Skin epidermis (tissue), 12 donors: ENCODE results near the gene CEP112.

Source experiments
- H3K27ac ChIP-seq, 21 experiments: fragments of 200-600 bp; sonication (generic) in 11 of 21; one replicate each; pipeline ENCODE4 v1.5.0; 2020; ENCODE audit warnings: mild to moderate bottlenecking in 3 of 21, inconsistent platforms in 2 of 21, moderate library complexity in 2 of 21
- H3K4me3 ChIP-seq, 7 experiments: fragments of 200-600 bp; sonication (generic) in 2 of 7; one replicate each; pipeline ENCODE4 v1.5.0; 2020; ENCODE audit warnings: inconsistent platforms in 2 of 7, mild to moderate bottlenecking in 2 of 7, moderate library complexity in 1 of 7

The CEP112 gene

GRCh38 chr17:65910836-65911235 lies 281.1 kb downstream of the CEP112 start:
- H3K27ac ChIP-seq, result no peak overlapping the region
- H3K4me3 ChIP-seq, result no peak overlapping the region

DNA sequence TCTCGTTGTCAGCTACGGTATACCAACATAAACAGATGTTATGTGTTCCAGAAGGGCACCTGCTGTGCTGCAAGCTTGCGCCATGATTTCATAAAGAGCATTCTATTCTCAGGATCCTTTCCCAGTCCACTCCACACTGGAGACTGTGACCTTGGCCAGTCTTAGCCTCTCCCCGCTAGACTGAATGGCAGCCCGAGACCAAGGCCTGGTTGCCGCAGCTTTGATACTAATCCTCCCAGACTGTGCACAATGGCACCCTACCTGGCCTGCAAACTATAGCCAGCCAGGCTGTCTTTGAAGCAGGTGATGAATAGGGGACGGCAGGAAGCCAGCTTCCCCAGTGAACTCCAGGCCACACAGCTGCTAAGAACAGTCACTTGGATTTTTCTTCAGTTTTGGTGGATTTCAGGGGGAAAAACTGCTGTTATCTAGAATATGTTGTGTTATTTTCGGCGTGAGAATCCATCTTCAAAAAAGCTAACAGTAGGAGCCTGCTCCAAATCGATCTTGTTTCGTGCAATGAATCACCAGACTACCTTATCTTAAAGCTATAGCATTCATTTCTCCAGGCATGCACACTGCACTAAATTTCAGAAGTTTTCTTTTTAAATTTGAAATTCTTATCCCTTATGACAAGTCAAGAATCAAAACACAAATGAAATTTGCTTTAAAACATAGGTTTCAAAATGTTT lies 289.0 kb downstream of the CEP112 start:
- H3K27ac ChIP-seq, result no peak overlapping the region
- no peak overlapping the region for H3K4me3 ChIP-seq

- Histone ChIP-seq H3K4me3 (no peak overlapping the region), H3K27ac (no peak overlapping the region)
Measured at GRCh38 chr17:65902155-65902554, 289.8 kb downstream of the CEP112 start.

GRCh38 chr17:65901394-65901793 lies 290.5 kb downstream of the CEP112 start:
- Histone ChIP-seq H3K27ac (no peak overlapping the region), H3K4me3 (no peak overlapping the region)

GRCh38 chr17:65900216-65900615 lies 291.7 kb downstream of the CEP112 start:
- H3K4me3 ChIP-seq, result no peak overlapping the region
- no peak overlapping the region for H3K27ac ChIP-seq

DNA sequence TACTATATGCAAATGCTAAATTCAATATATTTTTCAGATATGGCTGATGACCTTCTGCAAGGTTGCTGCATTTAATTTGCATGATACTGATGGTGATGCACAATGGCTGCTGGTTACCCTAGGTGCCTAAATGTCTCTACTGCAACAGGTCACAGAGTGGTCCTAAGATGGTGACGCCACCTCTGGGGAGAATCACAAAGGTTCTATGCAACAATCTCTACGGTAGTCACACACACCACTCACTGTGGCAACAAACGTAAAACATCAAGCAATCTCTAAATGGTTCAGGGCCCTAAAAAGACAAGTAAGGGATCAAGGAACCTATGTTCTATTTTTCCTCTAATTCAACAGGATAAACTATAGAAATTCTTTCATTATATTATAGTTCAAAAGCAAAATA lies 293.3 kb downstream of the CEP112 start:
- Histone ChIP-seq H3K27ac (no peak overlapping the region), H3K4me3 (no peak overlapping the region)

DNA sequence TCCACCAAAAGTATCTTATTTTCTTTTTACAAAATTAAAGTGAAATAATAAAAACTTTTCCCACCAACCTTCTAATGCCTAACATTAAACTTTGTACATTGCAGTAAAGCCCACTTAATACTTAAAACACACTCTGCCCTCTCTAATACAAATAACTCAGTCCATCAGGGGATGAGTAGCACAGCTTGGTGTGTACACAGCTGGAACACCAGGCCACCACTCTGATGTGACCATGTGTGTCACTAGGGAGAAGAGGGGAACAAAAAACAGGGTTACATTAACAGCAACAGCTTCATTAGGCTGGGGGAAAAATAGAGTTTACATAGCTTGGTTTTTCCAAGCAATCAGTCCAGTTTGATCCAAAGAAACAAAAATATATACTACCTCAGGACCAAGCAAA lies 295.0 kb downstream of the CEP112 start:
- no peak overlapping the region for H3K4me3 ChIP-seq
- no peak overlapping the region for H3K27ac ChIP-seq

DNA sequence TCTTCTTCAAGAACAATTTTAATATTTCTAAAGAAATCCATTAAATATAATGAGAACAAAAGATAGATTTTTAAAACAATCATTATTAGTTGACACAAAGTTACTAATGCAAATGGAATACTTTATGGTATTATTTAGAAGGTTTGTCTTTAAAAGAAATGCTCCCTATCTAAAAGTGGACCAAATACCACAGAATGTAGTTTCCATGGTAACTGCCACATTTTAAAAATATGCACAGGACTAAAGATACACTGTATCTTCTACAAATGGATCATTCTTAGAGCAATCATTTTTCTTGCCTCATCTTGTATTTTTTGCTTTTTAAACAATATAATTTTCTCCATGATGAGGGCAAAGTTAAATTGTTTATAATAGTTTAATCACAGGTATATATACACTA lies 296.0 kb downstream of the CEP112 start:
- H3K4me3 ChIP-seq, result no peak overlapping the region
- H3K27ac ChIP-seq, result no peak overlapping the region

GRCh38 chr17:65893692-65894279 lies 298.1 kb downstream of the CEP112 start:
- no peak overlapping the region for H3K4me3 ChIP-seq
- H3K27ac ChIP-seq, result no peak overlapping the region

- no peak overlapping the region for H3K4me3 ChIP-seq
- H3K27ac ChIP-seq, result no peak overlapping the region
Measured at GRCh38 chr17:65892912-65893377, 299.0 kb downstream of the CEP112 start.

DNA sequence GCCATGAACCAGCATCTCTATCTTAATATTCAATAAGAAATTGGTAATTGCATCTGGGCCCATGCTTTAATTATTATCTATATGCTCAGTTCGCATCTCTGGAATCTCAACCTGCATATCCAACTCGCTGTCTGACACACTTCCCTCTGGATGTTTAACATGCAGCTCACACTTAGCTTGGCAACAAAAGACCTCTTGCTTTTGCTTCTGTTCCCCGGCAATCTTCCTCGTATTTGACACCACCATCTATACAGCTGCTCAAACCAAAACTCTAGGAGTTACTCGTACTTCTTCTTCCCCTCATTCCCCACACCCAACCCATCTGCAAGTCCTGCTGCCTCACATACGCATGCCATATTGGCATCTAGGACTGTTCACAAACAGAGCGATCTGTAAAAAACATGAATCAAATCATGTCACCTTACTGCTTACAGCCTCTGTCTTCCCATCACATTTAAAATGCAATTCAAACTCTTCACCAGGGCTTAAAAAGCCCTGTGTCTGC lies 300.6 kb downstream of the CEP112 start:
- Histone ChIP-seq H3K27ac (no peak overlapping the region), H3K4me3 (no peak overlapping the region)

DNA sequence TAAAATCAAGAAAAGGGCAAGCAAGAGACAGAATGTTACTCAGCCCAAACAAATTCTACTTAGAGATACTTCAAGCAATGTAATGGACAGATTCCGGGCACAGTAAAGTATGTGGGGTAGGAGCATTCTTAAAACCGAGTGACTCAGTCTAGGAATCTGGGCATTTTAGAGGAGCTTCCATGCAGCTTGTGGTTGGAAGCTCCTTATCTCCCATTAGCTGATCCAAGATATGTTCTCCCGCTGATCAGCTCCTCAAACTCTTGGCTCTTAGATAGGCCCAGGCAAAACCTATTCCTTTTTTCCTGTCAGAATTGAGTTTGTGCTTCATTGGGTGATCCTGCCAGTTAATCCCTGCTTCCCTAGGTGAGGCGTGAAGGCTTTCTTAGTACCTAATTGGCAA lies 303.3 kb downstream of the CEP112 start:
- Histone ChIP-seq H3K27ac (no peak overlapping the region), H3K4me3 (no peak overlapping the region)

- Histone ChIP-seq H3K27ac (peak overlapping the region in 8 of 21 experiments; percentile 2 to 71 (median 46)), H3K4me3 (no peak overlapping the region)
Measured at GRCh38 chr17:65886315-65887245, 305.4 kb downstream of the CEP112 start.

DNA sequence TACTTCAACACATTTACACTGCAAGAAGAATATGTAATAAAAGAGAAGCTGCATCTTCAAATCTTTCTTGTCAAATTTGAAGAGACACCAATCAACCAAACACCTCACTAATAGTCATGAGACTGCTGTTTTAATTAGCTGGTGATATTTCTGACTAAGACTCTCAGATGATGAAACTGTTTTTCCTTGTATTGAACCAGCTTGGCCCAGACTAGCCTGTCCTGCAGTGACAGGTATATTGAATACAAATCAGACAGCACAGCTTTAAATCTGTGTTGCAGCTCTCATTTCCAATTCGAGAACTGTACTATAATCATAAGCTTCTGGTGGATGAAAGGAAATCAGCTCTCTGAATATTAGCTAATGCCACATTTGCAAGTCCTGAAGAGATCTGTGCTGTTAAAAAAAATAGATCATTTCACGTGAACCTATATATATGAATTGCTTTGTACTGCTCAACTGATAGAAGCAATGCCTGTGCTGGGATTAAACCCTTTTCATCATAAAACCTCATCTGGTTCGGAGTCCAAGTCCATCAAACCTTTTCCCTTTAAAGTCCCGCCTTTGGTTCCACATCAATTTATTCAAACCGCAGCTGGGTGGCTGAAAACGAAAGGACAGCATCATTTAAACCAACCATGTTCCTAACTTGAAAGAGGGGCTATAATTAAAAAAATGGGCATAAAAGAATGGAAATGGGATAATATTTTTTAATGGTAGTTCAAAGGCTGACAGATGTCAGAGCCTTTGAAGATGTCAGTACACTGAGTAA lies 306.2 kb downstream of the CEP112 start:
- peak overlapping the region in 1 of 7 experiments; percentile 3 for H3K4me3 ChIP-seq
- H3K27ac ChIP-seq, result peak overlapping the region in 10 of 21 experiments; percentile 11 to 71 (median 49)

- Histone ChIP-seq H3K27ac (no peak overlapping the region), H3K4me3 (no peak overlapping the region)
Measured at GRCh38 chr17:65876985-65877384, 314.9 kb downstream of the CEP112 start.

GRCh38 chr17:65868881-65869280 lies 323.1 kb downstream of the CEP112 start:
- no peak overlapping the region for H3K4me3 ChIP-seq
- no peak overlapping the region for H3K27ac ChIP-seq

DNA sequence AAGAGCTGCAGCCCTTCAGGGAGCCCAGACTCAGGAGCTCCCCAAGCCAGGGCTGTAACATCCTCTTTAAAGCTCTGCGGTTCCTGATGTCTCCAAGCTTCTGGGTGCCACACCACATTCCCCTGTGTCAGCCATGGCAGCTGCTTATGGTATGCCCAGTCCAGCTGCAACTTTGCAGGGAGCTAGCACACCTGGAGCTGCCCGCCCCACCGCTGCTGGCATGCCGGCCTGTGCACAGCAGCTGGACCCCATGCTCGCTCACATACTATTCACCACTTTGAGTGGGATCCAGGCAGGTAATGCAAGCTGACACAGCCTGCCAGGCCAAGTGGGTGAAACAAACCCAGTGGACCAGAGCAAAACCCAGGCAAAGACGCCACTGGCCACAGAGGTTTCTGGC lies 324.9 kb downstream of the CEP112 start:
- no peak overlapping the region for H3K27ac ChIP-seq
- H3K4me3 ChIP-seq, result no peak overlapping the region

GRCh38 chr17:65865715-65866425 lies 326.1 kb downstream of the CEP112 start:
- H3K4me3 ChIP-seq, result no peak overlapping the region
- H3K27ac ChIP-seq, result no peak overlapping the region

DNA sequence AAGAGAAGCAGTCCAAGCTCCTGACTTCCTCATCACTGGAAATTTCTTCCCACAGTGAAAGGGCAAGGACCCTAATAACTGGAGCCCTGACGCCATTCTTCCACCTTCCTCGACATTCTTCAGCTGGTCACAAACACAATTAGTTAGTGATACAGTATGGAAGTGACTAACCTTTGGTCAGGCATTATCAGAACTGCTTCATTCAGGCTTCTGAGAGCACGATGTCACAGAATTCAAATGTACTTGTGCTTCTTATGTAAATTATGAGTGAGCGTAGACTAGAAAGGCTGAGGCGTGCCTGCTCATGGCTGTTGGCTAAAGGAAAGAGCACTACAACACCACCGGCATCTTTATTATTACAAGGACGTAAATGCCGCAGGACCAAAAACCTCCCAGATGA lies 327.5 kb downstream of the CEP112 start:
- no peak overlapping the region for H3K27ac ChIP-seq
- no peak overlapping the region for H3K4me3 ChIP-seq
